AG10803 (cell line): ENCODE results near the gene NLRP6.
"Not testable (repeated sequence)": the region's sequence is repeated elsewhere in the genome, so short reads cannot be mapped to it uniquely, and the experiment has no call there.

ENCODE experiments used
- DNase-seq: peaks from one replicate; pipeline ENCODE4 v3.0.0; 2010; ENCODE audit warnings: low read depth
- H3K4me3 ChIP-seq: 2 replicates; pipeline ENCODE4 v1.5.1; 2011; ENCODE audit warnings: mild to moderate bottlenecking, low read length, control low read depth
- TF ChIP-seq, protein P1 (sequence below): conservative IDR thresholded peaks from 2 replicates; pipeline ENCODE4 v1.5.1; 2011; ENCODE audit warnings: mild to moderate bottlenecking, low read length, control low read depth, inconsistent platforms

The NLRP6 gene

DNA sequence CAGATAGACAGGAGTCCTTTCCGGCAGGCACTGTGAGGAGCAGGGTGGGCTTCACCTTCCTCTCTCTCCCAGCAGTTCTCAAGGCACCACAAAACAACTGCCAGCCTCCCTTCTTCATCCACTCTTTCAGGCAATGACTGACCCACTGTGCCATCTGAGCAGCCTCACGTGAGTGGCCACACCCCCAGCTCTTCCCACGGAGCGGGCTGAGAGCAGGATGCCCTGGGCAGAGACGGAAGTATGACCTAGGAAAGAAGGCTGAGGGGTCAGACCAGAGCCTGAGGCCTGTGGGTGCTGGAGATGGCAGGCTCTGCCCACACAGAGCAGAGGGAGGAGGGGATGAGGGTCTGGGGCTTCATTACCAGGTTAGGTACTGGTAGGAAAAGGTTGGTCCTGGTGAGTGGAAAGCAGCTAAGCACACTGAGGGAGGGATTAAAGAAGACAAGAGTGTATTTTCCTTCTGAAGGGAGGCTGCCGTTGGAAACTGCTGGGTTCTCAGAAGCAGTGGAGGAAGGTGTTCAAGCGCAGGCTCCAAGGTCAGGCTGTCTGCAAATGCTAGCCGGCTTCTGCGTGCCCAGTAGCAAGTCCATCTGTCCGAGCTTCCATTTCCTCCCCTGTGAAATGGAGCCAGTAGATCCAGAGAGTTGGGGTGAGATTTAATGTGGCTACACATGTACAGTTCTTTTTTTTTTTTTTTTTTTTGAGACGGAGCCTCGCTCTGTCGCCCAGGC is 4.6 kb downstream of the NLRP6 start:
- no peak overlapping the region for H3K4me3 ChIP-seq
- TF ChIP-seq, protein P1, sequence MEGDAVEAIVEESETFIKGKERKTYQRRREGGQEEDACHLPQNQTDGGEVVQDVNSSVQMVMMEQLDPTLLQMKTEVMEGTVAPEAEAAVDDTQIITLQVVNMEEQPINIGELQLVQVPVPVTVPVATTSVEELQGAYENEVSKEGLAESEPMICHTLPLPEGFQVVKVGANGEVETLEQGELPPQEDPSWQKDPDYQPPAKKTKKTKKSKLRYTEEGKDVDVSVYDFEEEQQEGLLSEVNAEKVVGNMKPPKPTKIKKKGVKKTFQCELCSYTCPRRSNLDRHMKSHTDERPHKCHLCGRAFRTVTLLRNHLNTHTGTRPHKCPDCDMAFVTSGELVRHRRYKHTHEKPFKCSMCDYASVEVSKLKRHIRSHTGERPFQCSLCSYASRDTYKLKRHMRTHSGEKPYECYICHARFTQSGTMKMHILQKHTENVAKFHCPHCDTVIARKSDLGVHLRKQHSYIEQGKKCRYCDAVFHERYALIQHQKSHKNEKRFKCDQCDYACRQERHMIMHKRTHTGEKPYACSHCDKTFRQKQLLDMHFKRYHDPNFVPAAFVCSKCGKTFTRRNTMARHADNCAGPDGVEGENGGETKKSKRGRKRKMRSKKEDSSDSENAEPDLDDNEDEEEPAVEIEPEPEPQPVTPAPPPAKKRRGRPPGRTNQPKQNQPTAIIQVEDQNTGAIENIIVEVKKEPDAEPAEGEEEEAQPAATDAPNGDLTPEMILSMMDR: no peak
- no peak for DNase-seq

DNA sequence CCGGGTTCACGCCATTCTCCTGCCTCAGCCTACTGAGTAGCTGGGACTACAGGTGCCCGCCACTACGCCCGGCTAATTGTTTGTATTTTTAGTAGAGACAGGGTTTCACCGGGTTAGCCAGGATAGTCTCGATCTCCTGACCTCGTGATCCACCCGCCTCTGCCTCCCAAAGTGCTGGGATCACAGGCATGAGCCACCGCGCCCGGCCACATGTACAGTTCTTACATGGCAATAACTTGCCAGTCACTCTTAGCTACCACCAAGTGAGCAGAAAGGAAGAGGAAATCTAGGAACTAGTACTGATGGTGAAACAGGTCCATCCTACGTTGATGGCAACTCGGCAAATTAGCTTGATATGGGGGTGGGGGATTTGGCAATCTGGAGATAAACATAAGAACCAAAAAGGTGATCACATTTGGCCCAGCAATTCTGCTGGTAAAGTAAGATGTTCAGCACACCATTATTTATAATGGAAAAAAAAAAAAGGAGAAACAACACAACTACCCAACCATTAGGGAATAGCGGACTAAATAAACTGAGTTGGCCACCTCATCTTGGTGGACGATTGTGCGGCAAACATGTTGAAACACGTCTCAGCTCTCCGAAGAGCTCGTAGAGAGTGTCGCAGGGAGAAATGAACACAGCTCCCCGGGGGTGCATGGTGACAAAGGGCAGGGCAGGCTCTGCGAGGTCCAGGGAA is 5.3 kb downstream of the NLRP6 start:
- DNase-seq: no peak
- TF ChIP-seq, protein P1: no peak
- no peak overlapping the region for H3K4me3 ChIP-seq

- no peak overlapping the region for H3K4me3 ChIP-seq
- no peak for DNase-seq
- TF ChIP-seq, protein P1: no peak
Observed at GRCh38 chr11:284105-285020, 6.2 kb downstream of the NLRP6 start.

GRCh38 chr11:285021-285893 is 7.0 kb downstream of the NLRP6 start:
- DNase-seq: no peak
- no peak overlapping the region for H3K4me3 ChIP-seq
- TF ChIP-seq, protein P1: no peak

GRCh38 chr11:285894-286220 is 7.7 kb downstream of the NLRP6 start:
- no peak overlapping the region for H3K4me3 ChIP-seq
- TF ChIP-seq, protein P1: no peak
- no peak for DNase-seq

DNA sequence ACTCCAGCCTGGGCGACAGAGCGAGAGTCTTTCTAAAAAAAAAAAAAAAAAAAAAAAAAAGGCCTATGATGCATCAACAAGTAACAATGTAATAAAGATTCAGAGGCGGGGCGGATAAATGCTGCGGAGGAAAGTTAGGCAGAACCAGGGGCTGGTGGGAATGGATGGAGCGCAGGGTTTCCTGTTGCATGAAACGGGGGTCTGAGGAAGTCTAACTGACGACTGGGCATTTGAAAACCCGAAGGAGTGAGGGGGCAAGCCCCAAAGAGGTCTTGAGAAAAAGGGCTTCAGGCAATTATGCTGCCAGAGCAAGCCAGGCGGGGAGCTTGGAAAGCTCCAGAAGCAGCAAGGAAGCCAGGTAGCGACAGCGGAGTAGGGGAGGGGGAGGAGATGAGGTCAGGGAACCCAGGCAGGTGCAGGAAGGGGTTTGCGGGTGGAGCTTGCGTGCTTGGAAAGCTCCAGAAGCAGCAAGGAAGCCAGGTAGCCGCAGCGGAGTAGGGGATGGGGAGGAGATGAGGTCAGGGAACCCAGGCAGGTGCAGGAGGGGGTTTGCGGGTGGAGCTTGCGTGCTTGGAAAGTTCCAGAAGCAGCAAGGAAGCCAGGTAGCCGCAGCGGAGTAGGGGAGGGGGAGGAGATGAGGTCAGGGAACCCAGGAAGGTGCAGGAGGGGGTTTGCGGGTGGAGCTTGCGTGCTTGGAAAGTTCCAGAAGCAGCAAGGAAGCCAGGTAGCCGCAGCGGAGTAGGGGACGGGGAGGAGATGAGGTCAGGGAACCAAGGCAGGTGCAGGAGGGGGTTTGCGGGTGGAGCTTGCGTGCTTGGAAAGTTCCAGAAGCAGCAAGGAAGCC is 9.0 kb downstream of the NLRP6 start:
- DNase-seq, H3K4me3 ChIP-seq: not testable (repeated sequence)
